HG02852 (cell line): ENCODE data around the gene TRABD2B.

Source experiments
- ATAC-seq: cut with Tn5 transposase; IDR thresholded peaks from one replicate; pipeline ENCODE4 v1.9.1; 2021; ENCODE audit warnings: mild to moderate bottlenecking, moderate library complexity; ENCODE audit not compliant: unreplicated experiment

Gene TRABD2B

GRCh38 chr1:47712596-47713299 lies 284.4 kb downstream of the TRABD2B start:
- ATAC-seq = no peak

DNA sequence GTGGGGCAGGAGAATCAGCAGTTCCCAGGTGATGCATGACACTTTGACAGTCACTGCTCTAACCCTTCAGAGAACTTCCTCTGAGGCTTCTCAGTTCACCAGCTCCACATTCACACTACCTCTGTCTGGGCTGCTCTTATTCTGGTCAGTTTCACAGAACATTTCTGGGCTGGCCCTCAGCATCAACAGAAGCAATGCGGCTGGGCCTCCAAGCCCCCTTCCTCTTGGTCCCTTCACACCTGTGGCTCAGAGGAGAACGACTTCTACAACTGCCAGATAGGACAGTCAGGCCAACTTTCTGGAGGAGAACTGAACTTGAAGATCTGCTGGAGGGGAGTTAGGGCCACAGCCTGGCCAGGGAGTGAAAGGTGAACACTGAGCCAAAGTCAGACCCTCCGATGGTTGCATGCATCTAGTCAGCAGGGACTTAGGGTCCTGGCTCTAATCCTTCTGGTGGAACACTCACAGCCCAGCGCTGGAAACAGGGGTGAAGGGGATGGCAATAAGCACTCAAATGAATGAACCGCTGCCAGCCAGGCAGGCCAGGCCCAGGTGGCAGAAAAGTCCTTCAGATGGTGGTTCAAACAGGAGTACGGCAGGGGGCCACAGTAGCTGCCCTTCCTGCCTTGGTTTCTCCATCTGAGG lies 285.2 kb downstream of the TRABD2B start:
- ATAC-seq = no peak

DNA sequence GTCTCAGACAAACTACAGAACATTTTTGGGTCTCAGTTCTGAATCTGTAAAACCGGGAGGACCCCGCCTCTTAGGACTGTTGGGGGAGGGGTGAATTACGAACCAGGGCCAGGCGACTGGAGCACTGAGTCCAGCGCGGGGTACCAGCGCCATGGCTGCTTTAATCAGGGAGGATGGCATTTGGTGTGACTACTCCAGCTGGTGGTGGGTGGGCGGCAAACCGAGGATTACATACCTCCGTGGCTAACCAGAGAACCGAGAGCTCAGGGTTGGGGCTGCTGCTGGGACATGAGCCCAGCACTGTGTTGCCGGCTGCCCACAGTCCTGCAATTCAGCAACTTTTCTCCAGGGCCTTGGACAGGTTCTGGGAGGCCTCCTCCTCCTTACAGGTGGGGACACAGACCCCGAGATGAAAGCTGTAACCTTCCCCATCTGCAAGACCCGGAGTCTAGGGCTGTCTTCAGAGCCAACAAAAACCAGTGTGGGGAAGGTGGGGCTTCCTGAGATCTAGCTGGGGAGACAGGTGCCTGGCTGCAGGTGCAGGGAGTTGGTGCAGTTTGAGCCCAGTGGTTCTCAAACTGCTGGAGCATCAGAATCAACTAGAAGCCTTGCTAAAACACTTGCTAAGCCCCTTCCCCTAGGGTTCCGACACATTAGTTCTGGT lies 285.9 kb downstream of the TRABD2B start:
- ATAC-seq = no peak
